ENCODE results near the gene MYLK. TPM values are rescaled to one million over a fixed set of nuclear protein-coding genes. Genes with fewer than 3 reads are reported as not detected.

Gene MYLK
- polyA plus RNA-seq, 4 donors = 129 to 162 (median 137) TPM

DNA sequence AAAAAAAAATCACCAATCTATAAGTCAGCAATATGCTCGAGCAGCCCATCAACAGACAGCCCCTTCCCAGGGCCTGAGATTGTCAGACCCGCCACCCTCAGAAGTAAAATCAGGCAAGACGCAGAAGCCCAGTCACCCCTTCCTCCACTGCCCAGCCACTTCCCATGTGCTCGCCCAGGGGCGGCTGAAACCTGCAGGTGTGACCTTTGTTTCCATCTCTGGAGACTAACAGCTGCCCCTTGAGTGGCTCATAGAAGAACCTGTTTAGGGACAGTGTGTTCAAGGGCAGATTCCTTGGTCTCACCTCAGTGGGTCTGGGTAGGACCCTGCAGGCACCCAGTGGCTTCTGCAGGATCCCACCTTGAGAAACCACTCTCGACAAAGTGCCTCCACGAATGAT lies 105.6 kb downstream of the MYLK start:
- no peak for DNase-seq (ENCODE audit: low read depth in 4 of 4, low spot score in 3 of 4)

DNA sequence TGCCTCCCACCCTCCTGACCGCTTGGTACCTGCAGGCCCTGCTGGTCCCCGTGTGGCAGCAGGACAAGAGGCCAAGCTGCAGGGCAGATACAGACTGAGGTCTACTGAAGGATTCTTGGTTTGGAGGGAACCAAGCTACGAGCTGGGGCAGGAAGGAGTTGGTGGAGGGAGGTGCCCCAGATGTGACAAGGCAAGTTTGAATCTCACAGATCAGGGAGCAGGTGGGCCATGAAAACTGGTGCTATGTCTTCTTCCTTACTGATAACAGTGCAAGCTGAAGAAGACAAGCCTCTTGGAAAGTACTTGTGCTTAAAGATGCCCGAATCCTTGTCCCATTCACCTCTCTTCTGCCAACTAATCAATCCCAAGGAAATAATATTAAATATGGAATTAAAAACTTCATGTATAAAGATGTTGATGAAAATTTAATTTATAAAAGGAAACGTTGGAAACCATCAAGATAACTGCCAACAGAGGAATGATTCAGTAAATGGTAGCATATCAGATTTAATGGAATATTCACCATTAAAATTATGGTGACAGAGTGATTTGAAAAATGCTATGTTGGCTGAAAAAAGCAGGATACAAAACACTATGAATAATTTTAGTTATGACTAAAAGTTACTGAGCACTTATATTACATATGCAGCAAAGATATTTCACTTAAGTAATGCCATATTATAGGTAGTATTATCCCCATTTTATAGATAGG lies 107.9 kb downstream of the MYLK start:
- no peak for DNase-seq (ENCODE audit: low read depth in 4 of 4, low spot score in 3 of 4)

DNA sequence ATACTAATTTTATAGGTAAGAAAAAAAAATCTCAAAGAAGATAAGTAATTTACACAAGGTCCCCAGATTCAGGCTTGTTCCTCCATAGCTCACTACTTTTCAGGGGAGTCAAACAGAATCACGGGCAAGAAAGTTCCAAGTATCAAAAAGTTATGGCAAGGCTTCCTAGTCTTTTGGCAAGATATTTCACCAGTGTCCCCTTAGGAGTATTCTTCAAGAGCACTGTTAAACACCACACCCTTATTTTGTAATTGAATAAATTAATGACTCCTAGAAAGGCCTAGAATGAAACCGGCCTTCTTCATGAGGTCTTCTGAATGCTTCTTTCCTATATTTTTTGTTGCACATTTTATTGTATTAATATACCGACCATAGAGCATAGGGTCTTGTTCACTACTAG lies 109.7 kb downstream of the MYLK start:
- DNase-seq (ENCODE audit: low read depth in 4 of 4, low spot score in 3 of 4) = no peak

DNA sequence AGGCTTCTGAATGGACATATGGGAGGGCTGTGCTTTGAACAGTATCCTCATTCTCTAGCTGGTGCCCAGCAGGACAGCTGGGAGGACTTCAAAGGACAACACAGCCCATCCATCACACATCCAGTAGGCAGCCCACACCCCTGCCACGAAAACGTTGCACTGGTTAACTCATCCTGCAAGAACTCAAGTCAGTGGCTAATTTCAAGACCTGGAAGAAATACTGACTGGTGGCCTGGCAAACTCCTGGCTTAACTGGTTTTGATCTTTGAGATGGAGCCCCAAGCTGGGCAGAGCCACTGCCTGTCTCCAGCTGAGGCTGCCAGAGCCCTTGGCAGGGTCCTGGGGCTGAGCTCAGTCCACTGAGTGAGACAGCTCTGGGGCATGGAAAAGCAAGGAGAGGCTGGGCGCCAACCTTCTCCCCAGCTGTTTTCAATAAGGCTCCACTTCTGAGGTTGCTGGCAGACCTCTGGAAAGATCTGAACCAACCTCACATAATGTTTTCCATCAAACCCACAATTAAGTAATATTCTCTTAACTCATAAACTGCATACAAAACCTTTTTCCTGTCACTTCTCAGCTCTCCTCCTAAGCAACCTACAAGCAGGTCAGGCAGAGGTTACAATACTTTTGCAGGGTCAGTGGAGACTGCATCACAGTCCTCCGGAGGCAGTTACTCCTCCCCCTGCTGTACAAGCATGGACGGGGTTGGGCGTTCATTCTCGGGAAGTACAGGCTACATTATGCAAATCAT lies 110.3 kb downstream of the MYLK start:
- DNase-seq (ENCODE audit: low read depth in 4 of 4, low spot score in 3 of 4) = no peak

- DNase-seq (ENCODE audit: low read depth in 4 of 4, low spot score in 3 of 4) = no peak
Observed at GRCh38 chr3:123769356-123769743, 114.8 kb downstream of the MYLK start.

DNA sequence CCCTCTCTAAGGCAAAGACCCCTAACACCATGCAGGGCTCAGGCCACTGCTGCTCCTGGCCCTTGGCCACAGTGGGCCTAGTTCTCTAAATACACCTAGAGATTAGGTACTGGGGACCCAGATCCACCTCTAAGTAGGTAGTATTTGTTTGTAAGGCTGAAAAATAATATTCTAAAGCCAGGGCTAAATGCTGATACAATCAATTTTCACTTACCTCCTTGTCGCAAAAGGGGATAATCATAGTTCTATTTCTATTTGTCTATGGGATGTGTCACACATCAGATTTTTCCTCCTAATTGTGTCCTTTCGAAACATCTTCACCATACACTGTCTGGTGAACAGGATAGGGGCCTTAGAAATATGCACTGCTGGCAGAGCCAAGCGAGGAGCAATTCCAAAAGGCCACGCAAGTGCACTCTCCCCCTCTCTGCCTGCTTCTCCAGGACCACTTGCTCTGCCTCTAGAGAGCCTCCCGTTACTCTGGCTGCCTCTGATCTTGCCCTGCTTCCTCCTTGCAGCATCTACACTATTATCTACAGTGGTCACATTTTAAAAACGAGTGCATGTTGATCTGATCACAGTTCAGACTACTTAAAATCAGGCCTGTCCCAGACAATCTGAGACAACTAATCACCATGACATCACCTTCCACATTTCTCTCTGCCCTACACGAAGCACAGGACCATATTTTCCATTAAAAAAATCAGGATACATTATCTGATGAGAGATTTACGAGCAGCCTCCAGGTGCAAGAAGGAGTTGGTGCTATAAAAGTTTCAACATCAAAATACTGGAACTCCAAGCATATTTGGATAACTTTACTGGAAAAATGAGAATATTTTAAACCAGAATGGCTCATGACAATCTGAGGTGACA lies 115.4 kb downstream of the MYLK start:
- no peak for DNase-seq (ENCODE audit: low read depth in 4 of 4, low spot score in 3 of 4)

DNA sequence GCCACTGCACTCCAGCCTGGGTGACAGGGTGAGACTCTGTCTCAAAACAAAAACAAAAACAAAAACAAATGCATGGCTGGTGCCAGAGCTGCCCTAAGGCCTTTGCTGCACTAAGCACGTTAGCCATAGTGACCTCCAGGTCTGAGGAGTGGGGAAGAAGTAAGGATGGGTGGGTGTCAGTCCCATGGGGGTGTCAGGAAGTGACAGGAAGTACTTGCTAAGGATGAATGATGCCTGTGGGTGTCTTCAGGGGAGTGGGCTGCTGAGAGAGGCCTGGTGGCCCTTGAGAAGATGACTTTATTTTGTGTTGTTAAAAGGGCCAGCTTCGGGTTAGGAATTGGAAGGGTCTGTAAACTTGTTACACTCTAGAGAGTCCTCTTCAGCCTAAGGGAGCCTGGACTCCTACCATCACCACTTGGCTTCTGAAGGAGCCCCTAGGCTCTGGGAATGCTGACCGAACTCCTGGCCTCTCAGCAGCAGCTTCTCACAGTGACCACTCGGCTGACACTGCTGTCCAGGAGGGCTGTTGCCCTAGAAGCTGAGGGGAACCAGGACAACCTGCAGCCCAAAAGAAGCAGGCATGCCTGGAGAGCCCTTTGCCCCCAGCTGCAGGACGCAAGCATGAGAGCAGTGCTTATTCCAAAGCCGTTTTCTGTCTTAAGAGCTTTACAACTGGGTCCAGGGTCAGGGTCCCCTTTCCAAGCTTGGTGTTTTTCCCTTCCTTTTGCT lies 116.4 kb downstream of the MYLK start:
- no peak for DNase-seq (ENCODE audit: low read depth in 4 of 4, low spot score in 3 of 4)

DNA sequence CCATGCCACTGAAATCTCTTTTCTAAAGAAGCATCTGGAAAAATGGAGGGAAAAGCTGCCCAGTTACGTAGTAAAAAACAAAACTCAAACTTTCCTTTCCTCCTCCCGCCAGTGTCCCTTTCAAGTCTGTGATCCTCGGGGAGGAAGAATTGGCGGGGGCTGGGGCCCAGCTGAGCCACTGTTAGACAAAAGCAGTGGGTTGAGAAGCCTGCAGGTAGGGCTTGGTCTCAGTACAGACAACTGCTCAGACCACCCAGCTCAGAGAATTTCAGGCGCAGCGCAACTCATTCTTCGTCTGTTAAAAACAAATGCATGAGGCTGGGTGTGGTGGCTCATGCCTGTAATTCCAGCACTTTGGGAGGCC lies 117.1 kb downstream of the MYLK start:
- DNase-seq (ENCODE audit: low read depth in 4 of 4, low spot score in 3 of 4) = no peak

GRCh38 chr3:123766193-123767008 lies 117.7 kb downstream of the MYLK start:
- no peak for DNase-seq (ENCODE audit: low read depth in 4 of 4, low spot score in 3 of 4)

GRCh38 chr3:123765475-123766128 lies 118.5 kb downstream of the MYLK start:
- DNase-seq (ENCODE audit: low read depth in 4 of 4, low spot score in 3 of 4) = no peak

- no peak for DNase-seq (ENCODE audit: low read depth in 4 of 4, low spot score in 3 of 4)
Observed at GRCh38 chr3:123764647-123765046, 119.5 kb downstream of the MYLK start.

DNA sequence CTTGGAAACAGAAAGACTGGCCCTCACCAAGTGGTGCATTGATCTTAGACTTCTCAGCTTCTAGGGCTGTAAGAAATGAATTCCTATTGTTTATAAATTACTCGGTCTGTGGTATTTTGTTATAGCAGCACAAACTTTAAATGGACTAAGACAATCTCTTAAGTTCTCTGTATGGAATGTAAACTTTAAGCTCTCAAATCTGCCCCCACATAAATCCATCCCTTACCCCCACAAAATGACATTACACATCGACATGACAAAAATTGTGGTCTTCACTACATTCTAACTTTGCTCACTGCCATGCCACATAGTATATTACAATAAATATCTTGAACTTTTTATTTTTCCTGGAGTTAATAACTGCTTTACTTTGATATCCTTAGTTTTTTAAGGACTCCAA lies 121.3 kb downstream of the MYLK start:
- DNase-seq (ENCODE audit: low read depth in 4 of 4, low spot score in 3 of 4) = no peak

- DNase-seq (ENCODE audit: low read depth in 4 of 4, low spot score in 3 of 4) = no peak
Observed at GRCh38 chr3:123760817-123761216, 123.3 kb downstream of the MYLK start.

GRCh38 chr3:123759871-123760270 lies 124.3 kb downstream of the MYLK start:
- DNase-seq (ENCODE audit: low read depth in 4 of 4, low spot score in 3 of 4) = no peak

DNA sequence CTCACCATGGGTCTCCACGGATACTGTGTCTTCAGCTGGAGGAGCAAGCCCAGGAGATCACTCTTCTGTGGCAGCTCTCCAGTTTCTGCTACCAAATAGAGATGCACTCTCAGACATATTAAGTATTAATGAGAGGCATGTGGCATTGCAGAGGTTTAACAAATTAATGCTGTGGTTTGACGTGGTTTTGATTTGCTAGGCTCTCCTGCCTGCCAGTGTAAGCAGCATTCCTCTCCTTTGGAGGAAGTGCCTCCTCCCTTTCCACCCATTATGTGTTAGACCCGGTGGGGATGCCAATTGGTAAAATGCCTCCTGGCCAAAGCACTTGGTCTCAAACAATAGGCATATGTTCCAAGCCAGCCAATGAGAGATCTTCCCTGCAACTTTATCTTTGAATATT lies 124.8 kb downstream of the MYLK start:
- DNase-seq (ENCODE audit: low read depth in 4 of 4, low spot score in 3 of 4) = no peak

DNA sequence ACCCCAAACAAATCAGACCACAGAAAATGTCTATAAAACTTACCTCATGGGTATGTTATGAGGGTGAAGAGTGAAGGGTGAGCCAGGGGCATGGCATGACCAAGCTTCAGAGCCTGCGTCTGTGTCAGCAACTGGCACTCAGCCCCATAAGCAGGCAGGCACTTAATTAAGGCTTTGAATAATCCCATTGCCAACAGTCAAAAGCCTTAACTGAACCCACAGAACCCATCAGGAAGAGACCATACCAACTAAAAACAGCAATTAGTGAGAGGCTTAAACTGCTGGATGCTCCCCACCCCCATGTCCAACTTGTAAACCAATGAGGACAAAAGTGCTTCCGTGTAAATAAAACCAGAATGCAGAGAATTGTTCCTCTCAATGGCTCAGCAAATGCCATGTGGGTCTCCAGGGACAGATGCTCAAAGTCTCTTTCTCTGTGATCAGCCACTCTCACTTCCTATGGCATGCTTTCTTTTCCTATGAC lies 126.0 kb downstream of the MYLK start:
- DNase-seq (ENCODE audit: low read depth in 4 of 4, low spot score in 3 of 4) = no peak

- no peak for DNase-seq (ENCODE audit: low read depth in 4 of 4, low spot score in 3 of 4)
Observed at GRCh38 chr3:123757281-123757940, 126.7 kb downstream of the MYLK start.

DNA sequence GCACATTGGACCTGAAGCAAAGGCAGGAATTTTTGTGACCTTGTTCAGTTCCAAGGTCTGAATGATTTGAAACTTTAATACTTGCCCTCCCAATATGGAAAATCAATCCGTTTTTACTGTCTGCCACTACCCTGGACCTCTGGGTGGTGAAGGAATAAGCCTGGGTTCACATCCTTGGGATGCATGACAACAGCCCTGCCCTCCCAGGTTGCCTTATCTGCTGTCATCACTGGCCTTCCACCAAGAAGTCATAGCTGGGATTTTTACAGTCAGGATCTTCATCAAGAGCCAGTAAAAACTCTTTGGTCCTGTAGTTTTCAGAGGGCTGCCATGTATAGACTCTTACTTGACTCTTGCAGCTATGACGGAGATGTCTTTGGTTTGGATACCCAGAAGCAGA lies 128.6 kb downstream of the MYLK start:
- no peak for DNase-seq (ENCODE audit: low read depth in 4 of 4, low spot score in 3 of 4)

DNA sequence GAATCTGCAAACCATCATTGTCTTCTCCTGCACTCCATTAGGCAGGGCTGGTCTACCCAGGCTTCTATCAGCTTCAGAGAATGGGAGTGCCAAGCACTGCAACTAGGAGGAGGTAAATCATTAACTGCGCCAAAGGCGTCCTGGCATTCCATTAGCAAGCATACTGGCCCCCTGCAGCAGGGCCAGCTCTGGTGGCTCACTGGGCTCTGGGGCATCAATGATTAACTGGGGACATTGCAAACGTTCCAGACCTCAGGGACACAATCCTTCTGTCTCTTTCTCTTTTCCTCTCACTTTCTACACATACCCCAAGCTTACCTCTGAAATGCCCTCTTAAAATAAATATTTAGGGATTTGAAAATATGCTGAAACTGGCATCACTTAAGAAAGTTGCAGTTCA lies 129.0 kb downstream of the MYLK start:
- DNase-seq (ENCODE audit: low read depth in 4 of 4, low spot score in 3 of 4) = peak; percentile 34 to 75 (median 62)

Measured in right renal pelvis (tissue), 4 donors.